IMR-90 (cell line): ENCODE results near the gene FNIP2.
"Not testable (repeated sequence)": the region's sequence is repeated elsewhere in the genome, so short reads cannot be mapped to it uniquely, and the experiment has no call there.

Experiments used
- BHLHE40 ChIP-seq: fragments of 150-350 bp; IDR thresholded peaks from 2 replicates; pipeline ENCODE4 v1.6.1; 2016; ENCODE audit warnings: mild to moderate bottlenecking, low read depth, low read length
- CEBPB ChIP-seq: IDR thresholded peaks from 2 replicates; pipeline ENCODE4 v1.6.1; 2012; ENCODE audit warnings: low read depth, low read length, improper control_type of control experiment
- CHD1 ChIP-seq: IDR thresholded peaks from 2 replicates; pipeline ENCODE4 v1.6.1; 2012; ENCODE audit warnings: low read depth, low read length, improper control_type of control experiment
- MAFK ChIP-seq: IDR thresholded peaks from 2 replicates; pipeline ENCODE4 v1.6.1; 2012; ENCODE audit warnings: low read depth, low read length, improper control_type of control experiment
- MAZ ChIP-seq: IDR thresholded peaks from 2 replicates; pipeline ENCODE4 v1.6.1; 2012; ENCODE audit warnings: low read depth, mild to moderate bottlenecking, low read length, improper control_type of control experiment, moderate library complexity, borderline replicate concordance
- MXI1 ChIP-seq: IDR thresholded peaks from 2 replicates; pipeline ENCODE4 v1.6.1; 2012; ENCODE audit warnings: low read depth, mild to moderate bottlenecking, low read length, moderate library complexity, borderline replicate concordance
- NFE2L2 ChIP-seq: fragments of 150-350 bp; IDR thresholded peaks from 2 replicates; pipeline ENCODE4 v1.6.1; 2016; ENCODE audit warnings: low read depth, mild to moderate bottlenecking, low read length
- POLR2A ChIP-seq: IDR thresholded peaks from 2 replicates; pipeline ENCODE4 v1.6.1; 2012; ENCODE audit warnings: mild to moderate bottlenecking, low read depth, low read length
- RAD21 ChIP-seq: IDR thresholded peaks from 2 replicates; pipeline ENCODE4 v1.6.1; 2012; ENCODE audit warnings: low read length, improper control_type of control experiment
- RCOR1 ChIP-seq: IDR thresholded peaks from 2 replicates; pipeline ENCODE4 v1.6.1; 2012; ENCODE audit warnings: mild to moderate bottlenecking, low read length, improper control_type of control experiment; ENCODE audit not compliant: insufficient replicate concordance
- RFX5 ChIP-seq: IDR thresholded peaks from 2 replicates; pipeline ENCODE4 v1.8.0; 2012; ENCODE audit warnings: low read depth, mild to moderate bottlenecking, low read length, moderate library complexity
- SMC3 ChIP-seq: fragments of 150-350 bp; IDR thresholded peaks from 2 replicates; pipeline ENCODE4 v1.6.1; 2016; ENCODE audit warnings: low read depth, mild to moderate bottlenecking, antibody characterized with exemption, low read length, moderate library complexity
- USF2 ChIP-seq: fragments of 150-350 bp; IDR thresholded peaks from 2 replicates; pipeline ENCODE4 v1.6.1; 2017; ENCODE audit warnings: mild to moderate bottlenecking, antibody characterized with exemption, low read length, low read depth
- TF ChIP-seq, protein P1 (sequence below): conservative IDR thresholded peaks from 2 replicates; pipeline ENCODE4 v1.5.1; 2012; ENCODE audit warnings: mild to moderate bottlenecking, low read depth, low read length, improper control_type of control experiment

DNA sequence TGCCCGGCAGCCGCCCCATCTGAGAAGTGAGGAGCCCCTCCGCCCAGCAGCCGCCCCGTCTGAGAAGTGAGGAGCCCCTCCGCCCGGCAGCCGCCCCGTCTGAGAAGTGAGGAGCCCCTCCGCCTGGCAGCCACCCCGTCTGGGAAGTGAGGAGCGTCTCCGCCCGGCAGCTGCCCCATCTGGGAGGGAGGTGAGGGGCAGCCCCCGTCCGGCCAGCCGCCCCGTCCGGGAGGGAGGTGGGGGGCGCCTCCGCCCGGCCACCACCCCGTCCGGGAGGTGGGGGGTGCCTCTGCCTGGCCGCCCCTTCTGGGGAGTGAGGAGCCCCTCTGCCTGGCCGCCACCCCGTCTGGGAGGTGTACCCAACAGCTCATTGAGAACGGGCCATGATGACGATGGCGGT, 113.3 kb downstream of the FNIP2 start:
- TF ChIP-seq, protein P1, sequence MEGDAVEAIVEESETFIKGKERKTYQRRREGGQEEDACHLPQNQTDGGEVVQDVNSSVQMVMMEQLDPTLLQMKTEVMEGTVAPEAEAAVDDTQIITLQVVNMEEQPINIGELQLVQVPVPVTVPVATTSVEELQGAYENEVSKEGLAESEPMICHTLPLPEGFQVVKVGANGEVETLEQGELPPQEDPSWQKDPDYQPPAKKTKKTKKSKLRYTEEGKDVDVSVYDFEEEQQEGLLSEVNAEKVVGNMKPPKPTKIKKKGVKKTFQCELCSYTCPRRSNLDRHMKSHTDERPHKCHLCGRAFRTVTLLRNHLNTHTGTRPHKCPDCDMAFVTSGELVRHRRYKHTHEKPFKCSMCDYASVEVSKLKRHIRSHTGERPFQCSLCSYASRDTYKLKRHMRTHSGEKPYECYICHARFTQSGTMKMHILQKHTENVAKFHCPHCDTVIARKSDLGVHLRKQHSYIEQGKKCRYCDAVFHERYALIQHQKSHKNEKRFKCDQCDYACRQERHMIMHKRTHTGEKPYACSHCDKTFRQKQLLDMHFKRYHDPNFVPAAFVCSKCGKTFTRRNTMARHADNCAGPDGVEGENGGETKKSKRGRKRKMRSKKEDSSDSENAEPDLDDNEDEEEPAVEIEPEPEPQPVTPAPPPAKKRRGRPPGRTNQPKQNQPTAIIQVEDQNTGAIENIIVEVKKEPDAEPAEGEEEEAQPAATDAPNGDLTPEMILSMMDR: not testable (repeated sequence)
- not testable (repeated sequence) for TF ChIP-seq POLR2A, USF2, SMC3, MXI1, MAFK, RCOR1, RFX5, NFE2L2, BHLHE40, RAD21, MAZ, CEBPB, CHD1
